OCI-LY7 (cell line): ENCODE data around the gene COL9A1. TPM values are rescaled to one million over a fixed set of nuclear protein-coding genes. Genes with fewer than 3 reads are reported as not detected.

Source experiments
- BruUV-seq: library from RNA; stranded (reverse); fragments of 400-500 nt; replicated peaks from 2 replicates; lab custom pipeline; 2021; lab: Mats Ljungman, UMichigan
- CTCF ChIA-PET: fragments of 300-600 bp; sonication (Branson Sonifier 250); formaldehyde crosslinking; loops from one replicate; lab custom pipeline; 2022; ENCODE audit warnings: antibody characterized with exemption; ENCODE audit not compliant: unreplicated experiment; lab: Charles Lee
- POLR2A ChIA-PET: fragments of 300-600 bp; sonication (Branson Sonifier 250); formaldehyde crosslinking; loops from one replicate; lab custom pipeline; 2022; ENCODE audit warnings: antibody characterized with exemption; lab: Charles Lee
- DNase-seq: peaks from one replicate; pipeline ENCODE4 v3.0.0-alpha.2; 2015; ENCODE audit warnings: low spot score
- H2AFZ ChIP-seq: fragments of 200-600 bp; sonication (generic), shearing (Covaris generic); 2 replicates; pipeline ENCODE4 v1.6.1; 2014; ENCODE audit warnings: mild to moderate bottlenecking, antibody characterized with exemption, low read length, moderate library complexity
- H3K27ac ChIP-seq: fragments of 200-600 bp; sonication (generic); 2 replicates; pipeline ENCODE4 v1.5.1; 2014; ENCODE audit warnings: mixed run types, low read depth, mild to moderate bottlenecking, moderate library complexity, low read length, inconsistent platforms; ENCODE audit not compliant: poor library complexity, severe bottlenecking
- H3K36me3 ChIP-seq: fragments of 200-600 bp; sonication (generic); 2 replicates; pipeline ENCODE4 v1.6.1; 2014; ENCODE audit warnings: mild to moderate bottlenecking, antibody characterized with exemption, low read length, moderate library complexity, mixed read lengths; ENCODE audit not compliant: insufficient read depth
- H3K4me1 ChIP-seq: fragments of 200-600 bp; sonication (generic); 2 replicates; pipeline ENCODE4 v1.5.1; 2014; ENCODE audit warnings: mild to moderate bottlenecking, low read length; ENCODE audit not compliant: insufficient read depth, poor library complexity, severe bottlenecking
- H3K4me2 ChIP-seq: fragments of 200-600 bp; sonication (generic); 2 replicates; pipeline ENCODE4 v1.6.1; 2014; ENCODE audit warnings: mild to moderate bottlenecking, low read length
- H3K4me3 ChIP-seq: fragments of 200-600 bp; sonication (generic); 2 replicates; pipeline ENCODE4 v1.5.1; 2014; ENCODE audit warnings: mild to moderate bottlenecking, low read depth, low read length; ENCODE audit not compliant: poor library complexity, severe bottlenecking
- H3K79me2 ChIP-seq: fragments of 200-600 bp; sonication (generic); 2 replicates; pipeline ENCODE4 v1.6.1; 2016; ENCODE audit warnings: low read depth, mild to moderate bottlenecking, low read length, moderate library complexity, mixed read lengths; ENCODE audit not compliant: insufficient read depth
- H3K9me2 ChIP-seq: fragments of 200-600 bp; sonication (generic); 2 replicates; pipeline ENCODE4 v1.6.1; 2016; ENCODE audit warnings: mild to moderate bottlenecking, low read length, mixed read lengths; ENCODE audit not compliant: insufficient read depth
- H3K9me3 ChIP-seq: fragments of 200-600 bp; sonication (generic); 2 replicates; pipeline ENCODE4 v1.6.1; 2014; ENCODE audit warnings: mild to moderate bottlenecking, mixed run types, low read length, mixed read lengths
- H4K20me1 ChIP-seq: fragments of 200-600 bp; sonication (generic); 2 replicates; pipeline ENCODE4 v1.6.1; 2014; ENCODE audit warnings: mild to moderate bottlenecking, antibody characterized with exemption, low read length, moderate library complexity, mixed read lengths; ENCODE audit not compliant: insufficient read depth
- CTCF ChIP-seq: fragments of 200-600 bp; sonication (generic); conservative IDR thresholded peaks from 2 replicates; pipeline ENCODE4 v1.5.1; 2014; ENCODE audit warnings: mild to moderate bottlenecking, antibody characterized with exemption, low read length, moderate library complexity, mixed read lengths
- EZH2phosphoT487 ChIP-seq: fragments of 200-600 bp; sonication (generic); IDR thresholded peaks from 2 replicates; pipeline ENCODE4 v1.6.1; 2018; ENCODE audit warnings: low read depth, borderline replicate concordance, mild to moderate bottlenecking, mixed run types, antibody characterized with exemption, low read length, moderate library complexity, mixed read lengths
- intact Hi-C: fragments of 100-400 bp; cut with micrococcal nuclease; formaldehyde crosslinking; loops from one replicate; pipeline ENCODE4 v1.10.0; 2022; ENCODE audit not compliant: unreplicated experiment
- total RNA-seq, 2 experiments: library from RNA; depleted of rRNA in 1 of 2; stranded (reverse); fragments of >200 nt in 1 of 2; shearing (Covaris generic) in 1 of 2; gene quantifications; 2 replicates each; pipeline ENCODE4 v1.2.3, GENCODE V29; 2014 to 2022

COL9A1 gene
- total RNA-seq, 2 experiments from 2014 or later: not detected

- H3K4me1 ChIP-seq: no peaks in the 10 kb centered on the region
- no peak overlapping the region for H3K4me3 ChIP-seq
- no peak overlapping the region for H3K27ac ChIP-seq
- no peaks in the 10 kb centered on the region for H3K79me2 ChIP-seq
- CTCF ChIA-PET: no interaction called here
- TF ChIP-seq EZH2phosphoT487: no peak
- no peak for TF ChIP-seq CTCF
- H3K4me2 ChIP-seq: no peak overlapping the region
- BruUV-seq: no TSS peak
- H3K36me3 ChIP-seq: no peaks in the 10 kb centered on the region
- intact Hi-C loops: no loop called here
- no peak for DNase-seq
- no peaks in the 10 kb centered on the region for H4K20me1 ChIP-seq
- no peaks in the 10 kb centered on the region for H3K9me2 ChIP-seq
- POLR2A ChIA-PET: no interaction called here
- H2AFZ ChIP-seq: no peak overlapping the region
- H3K9me3 ChIP-seq: no peaks in the 10 kb centered on the region
Observed at GRCh38 chr6:70184723-70185122, 118.2 kb downstream of the COL9A1 start.

GRCh38 chr6:70183538-70183937 lies 119.3 kb downstream of the COL9A1 start:
- Histone ChIP-seq H4K20me1 (no peaks in the 10 kb centered on the region), H3K9me2 (no peaks in the 10 kb centered on the region), H2AFZ (no peak overlapping the region), H3K79me2 (no peaks in the 10 kb centered on the region), H3K4me3 (no peak overlapping the region), H3K9me3 (no peaks in the 10 kb centered on the region), H3K4me1 (no peaks in the 10 kb centered on the region), H3K4me2 (no peak overlapping the region), H3K27ac (no peak overlapping the region), H3K36me3 (no peaks in the 10 kb centered on the region)
- ChIA-PET CTCF (no interaction called here), POLR2A (no interaction called here)
- no peak for DNase-seq
- TF ChIP-seq EZH2phosphoT487 (no peak), CTCF (no peak)
- no TSS peak for BruUV-seq
- intact Hi-C loops: no loop called here

- no peaks in the 10 kb centered on the region for H3K9me3 ChIP-seq
- intact Hi-C loops: no loop called here
- H3K4me2 ChIP-seq: no peak overlapping the region
- H2AFZ ChIP-seq: no peak overlapping the region
- CTCF ChIA-PET: no interaction called here
- H3K9me2 ChIP-seq: no peaks in the 10 kb centered on the region
- H3K36me3 ChIP-seq: no peaks in the 10 kb centered on the region
- no peaks in the 10 kb centered on the region for H3K4me1 ChIP-seq
- TF ChIP-seq CTCF (no peak), EZH2phosphoT487 (no peak)
- H3K27ac ChIP-seq: no peak overlapping the region
- no peaks in the 10 kb centered on the region for H4K20me1 ChIP-seq
- no peaks in the 10 kb centered on the region for H3K79me2 ChIP-seq
- no peak for DNase-seq
- no TSS peak for BruUV-seq
- H3K4me3 ChIP-seq: no peak overlapping the region
- POLR2A ChIA-PET: interaction anchor here (1.0 kb wide), 1 partner anchor 10 kb away, joined by 4 read pairs; no protein-coding TSS in a partner anchor
Observed at GRCh38 chr6:70180901-70181599, 121.8 kb downstream of the COL9A1 start.
